ENCODE results near the gene AFF2. TPM values are rescaled to one million over a fixed set of nuclear protein-coding genes. Genes with fewer than 3 reads are reported as not detected.

Gene AFF2
- total RNA-seq, 4 donors from 2014 or later = 0.09 to 2.5 (median 0.65) TPM

DNA sequence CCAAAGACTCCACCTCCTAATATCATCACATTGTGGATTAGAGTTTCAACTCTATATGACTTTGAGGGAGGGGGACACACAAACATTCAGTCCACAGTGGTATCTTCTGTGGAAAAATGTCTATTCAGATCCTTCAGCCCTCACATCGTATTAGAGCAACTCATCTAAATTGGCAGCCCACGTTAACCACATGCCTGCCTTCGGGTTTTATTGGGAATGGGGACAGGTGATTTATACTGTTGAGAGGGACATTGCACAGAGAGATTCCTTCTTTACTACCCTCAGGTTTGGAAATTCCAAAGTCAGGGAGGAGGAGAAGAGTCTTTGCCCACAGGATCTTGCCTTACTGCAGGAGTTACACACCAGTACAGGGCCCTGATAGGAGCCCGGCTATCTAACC, 372.5 kb downstream of the AFF2 start:
- H3K36me3 ChIP-seq = no peaks in the 10 kb centered on the region
- H3K4me3 ChIP-seq = no peak overlapping the region
- no peaks in the 10 kb centered on the region for H3K27me3 ChIP-seq
- WGBS, 2 donors = 0 to 66% methylated on average over 1 to 4 of the region's 4 CpGs
- no peak overlapping the region for H3K27ac ChIP-seq
- TF ChIP-seq POLR2A (IDR thresholded peaks at IDR 0.05) = no peak
- TF ChIP-seq, protein P1, sequence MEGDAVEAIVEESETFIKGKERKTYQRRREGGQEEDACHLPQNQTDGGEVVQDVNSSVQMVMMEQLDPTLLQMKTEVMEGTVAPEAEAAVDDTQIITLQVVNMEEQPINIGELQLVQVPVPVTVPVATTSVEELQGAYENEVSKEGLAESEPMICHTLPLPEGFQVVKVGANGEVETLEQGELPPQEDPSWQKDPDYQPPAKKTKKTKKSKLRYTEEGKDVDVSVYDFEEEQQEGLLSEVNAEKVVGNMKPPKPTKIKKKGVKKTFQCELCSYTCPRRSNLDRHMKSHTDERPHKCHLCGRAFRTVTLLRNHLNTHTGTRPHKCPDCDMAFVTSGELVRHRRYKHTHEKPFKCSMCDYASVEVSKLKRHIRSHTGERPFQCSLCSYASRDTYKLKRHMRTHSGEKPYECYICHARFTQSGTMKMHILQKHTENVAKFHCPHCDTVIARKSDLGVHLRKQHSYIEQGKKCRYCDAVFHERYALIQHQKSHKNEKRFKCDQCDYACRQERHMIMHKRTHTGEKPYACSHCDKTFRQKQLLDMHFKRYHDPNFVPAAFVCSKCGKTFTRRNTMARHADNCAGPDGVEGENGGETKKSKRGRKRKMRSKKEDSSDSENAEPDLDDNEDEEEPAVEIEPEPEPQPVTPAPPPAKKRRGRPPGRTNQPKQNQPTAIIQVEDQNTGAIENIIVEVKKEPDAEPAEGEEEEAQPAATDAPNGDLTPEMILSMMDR (IDR thresholded peaks at IDR 0.05) = no peak
- intact Hi-C loops (cut with DNase I) = no loop called here
- H3K4me1 ChIP-seq = no peaks in the 10 kb centered on the region
- no peaks in the 10 kb centered on the region for H3K9me3 ChIP-seq
- no peak for DNase-seq

GRCh38 chrX:148874636-148875246, 374.3 kb downstream of the AFF2 start:
- DNase-seq = no peak
- TF ChIP-seq POLR2A (IDR thresholded peaks at IDR 0.05) = no peak
- TF ChIP-seq, protein P1 (IDR thresholded peaks at IDR 0.05) = no peak
- Histone ChIP-seq H3K27ac (no peak overlapping the region), H3K4me3 (no peak overlapping the region), H3K27me3 (no peaks in the 10 kb centered on the region), H3K9me3 (no peaks in the 10 kb centered on the region), H3K36me3 (no peaks in the 10 kb centered on the region), H3K4me1 (no peaks in the 10 kb centered on the region)
- intact Hi-C loops (cut with DNase I) = no loop called here
- WGBS, 2 donors = 65 to 73% methylated on average over 3 of the region's 3 CpGs

- Histone ChIP-seq H3K36me3 (no peaks in the 10 kb centered on the region), H3K9me3 (no peaks in the 10 kb centered on the region), H3K4me1 (no peaks in the 10 kb centered on the region), H3K27ac (no peak overlapping the region), H3K27me3 (no peaks in the 10 kb centered on the region), H3K4me3 (no peak overlapping the region)
- intact Hi-C loops (cut with DNase I) = no loop called here
- WGBS, 2 donors = 77 to 89% methylated on average over 4 to 5 of the region's 5 CpGs
- DNase-seq = no peak
- no peak for TF ChIP-seq POLR2A (IDR thresholded peaks at IDR 0.05)
- TF ChIP-seq, protein P1 (IDR thresholded peaks at IDR 0.05) = no peak
Observed at GRCh38 chrX:148878371-148878770, 378.0 kb downstream of the AFF2 start.

DNA sequence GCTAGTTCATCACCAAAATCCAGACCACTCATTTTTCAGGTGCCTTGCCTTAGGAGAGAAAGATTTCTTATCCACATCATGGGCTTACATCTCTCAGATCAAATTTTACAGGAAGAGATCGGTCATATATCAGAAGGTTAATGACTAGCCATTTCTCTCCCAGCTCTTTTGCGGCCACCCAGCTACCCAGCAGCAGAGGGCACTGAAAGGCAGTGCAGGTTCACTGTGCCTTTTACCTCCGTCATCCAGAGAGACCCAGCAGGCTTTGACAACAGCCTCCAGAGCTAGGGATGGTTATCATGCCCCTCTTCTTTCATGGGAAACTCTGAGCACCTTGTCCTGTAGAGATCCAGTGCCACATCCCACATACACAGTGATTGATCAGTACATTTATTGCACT, 384.8 kb downstream of the AFF2 start:
- DNase-seq = no peak
- WGBS, 2 donors = 49 to 69% methylated on average over 3 of the region's 3 CpGs
- H3K27ac ChIP-seq = no peak overlapping the region
- TF ChIP-seq, protein P1 (IDR thresholded peaks at IDR 0.05) = no peak
- no peak for TF ChIP-seq POLR2A (IDR thresholded peaks at IDR 0.05)
- no peaks in the 10 kb centered on the region for H3K9me3 ChIP-seq
- intact Hi-C loops (cut with DNase I) = no loop called here
- H3K36me3 ChIP-seq = no peaks in the 10 kb centered on the region
- H3K4me1 ChIP-seq = no peaks in the 10 kb centered on the region
- no peaks in the 10 kb centered on the region for H3K27me3 ChIP-seq
- no peak overlapping the region for H3K4me3 ChIP-seq

DNA sequence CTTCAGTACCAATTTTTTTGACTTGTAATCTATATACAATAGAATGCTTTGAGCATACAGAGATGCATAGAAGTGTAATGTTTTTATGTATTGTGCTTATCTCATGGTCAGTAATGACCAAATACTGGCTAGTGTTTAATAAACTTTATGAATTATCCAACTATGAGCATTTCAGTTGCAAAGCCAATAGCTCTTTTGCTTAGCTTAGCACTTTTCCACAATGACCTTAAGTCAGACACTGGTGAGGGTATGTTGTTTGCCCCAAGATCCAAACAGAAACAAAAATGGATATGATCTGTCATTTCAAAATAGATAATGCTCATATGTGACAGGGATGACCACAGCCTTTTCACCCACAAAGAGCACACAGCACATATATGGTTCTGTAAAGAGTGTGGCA, 393.0 kb downstream of the AFF2 start:
- no peak for DNase-seq
- intact Hi-C loops (cut with DNase I) = no loop called here
- Histone ChIP-seq H3K27me3 (no peaks in the 10 kb centered on the region), H3K27ac (no peak overlapping the region), H3K4me3 (no peak overlapping the region), H3K9me3 (no peaks in the 10 kb centered on the region), H3K36me3 (no peaks in the 10 kb centered on the region), H3K4me1 (no peaks in the 10 kb centered on the region)
- TF ChIP-seq, protein P1 (IDR thresholded peaks at IDR 0.05) = no peak
- no peak for TF ChIP-seq POLR2A (IDR thresholded peaks at IDR 0.05)

All from esophagus squamous epithelium (tissue), 5 donors.